Measurements from ENCODE around the gene TACC2.
"Not testable (repeated sequence)": the region's sequence is repeated elsewhere in the genome, so short reads cannot be mapped to it uniquely, and the experiment has no call there.

Gene TACC2

DNA sequence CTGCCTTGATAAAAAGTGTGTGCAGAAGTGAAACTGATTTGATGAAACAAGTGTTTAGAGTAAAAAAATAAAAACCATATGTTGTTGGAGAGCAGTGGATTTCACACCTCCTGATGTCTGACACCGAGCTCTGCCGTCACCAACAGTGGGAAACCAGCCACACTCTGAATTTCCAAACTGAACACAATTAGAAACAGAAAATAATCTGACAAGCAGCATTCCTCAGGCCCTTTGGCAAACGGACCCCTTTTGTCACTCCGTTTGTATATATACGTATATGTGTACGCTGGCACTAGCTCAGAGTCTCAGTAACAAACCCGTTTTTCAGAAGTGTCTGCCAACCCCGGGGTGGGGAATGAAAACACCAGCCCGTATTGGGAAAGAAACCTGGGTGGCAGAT lies 32.4 kb downstream of the TACC2 start:
- Histone ChIP-seq H3K9me3 (ENCODE audit: control insufficient read depth in 5 of 5, low read length in 5 of 5) (no peaks in the 10 kb centered on the region), H3K27ac (ENCODE audit: low read depth, low read length) (no peak overlapping the region), H3K36me3 (ENCODE audit: control insufficient read depth in 5 of 5, insufficient read depth in 5 of 5, low read length in 5 of 5) (peaks cover 0 to 2% (median 0%) of the 10 kb centered on the region in 5 donors), H3K4me1 (ENCODE audit: control insufficient read depth in 5 of 5, insufficient read depth in 5 of 5, low read length in 5 of 5) (peaks cover 0 to 5% (median 2%) of the 10 kb centered on the region in 5 donors), H3K4me3 (ENCODE audit: low read depth in 1 of 5, low read length in 5 of 5) (peak overlapping the region in 4 of 5 donors; percentile 2 to 66 (median 47)), H3K27me3 (ENCODE audit: control insufficient read depth in 5 of 5, insufficient read depth in 4 of 5, low read length in 5 of 5) (no peaks in the 10 kb centered on the region), H3K9ac (ENCODE audit: low read length in 5 of 5) (peak overlapping the region in 2 of 5 donors; percentile 38 to 52)

DNA sequence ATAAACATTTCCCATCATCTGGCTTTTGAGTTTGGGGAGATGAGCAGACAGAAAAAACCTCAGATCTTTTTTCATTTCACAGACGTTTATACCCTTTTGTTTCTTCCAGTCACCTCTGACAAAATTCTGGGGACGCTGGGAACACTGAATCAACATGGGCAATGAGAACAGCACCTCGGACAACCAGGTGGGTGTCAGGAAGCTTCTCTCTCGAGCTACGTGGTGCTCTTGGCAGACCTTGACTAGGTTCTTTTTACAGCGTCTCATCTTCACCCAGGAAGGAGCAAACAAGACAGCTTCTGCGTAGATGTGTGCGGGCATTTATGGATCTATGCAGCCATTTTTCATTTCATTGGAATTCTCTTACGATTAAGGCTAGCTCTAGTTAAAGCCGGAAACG lies 32.9 kb downstream of the TACC2 start:
- Histone ChIP-seq H3K36me3 (ENCODE audit: control insufficient read depth in 5 of 5, insufficient read depth in 5 of 5, low read length in 5 of 5) (peaks cover 0 to 2% (median 0%) of the 10 kb centered on the region in 5 donors), H3K27ac (ENCODE audit: low read depth, low read length) (no peak overlapping the region), H3K9me3 (ENCODE audit: control insufficient read depth in 5 of 5, low read length in 5 of 5) (no peaks in the 10 kb centered on the region), H3K27me3 (ENCODE audit: control insufficient read depth in 5 of 5, insufficient read depth in 4 of 5, low read length in 5 of 5) (no peaks in the 10 kb centered on the region), H3K9ac (ENCODE audit: low read length in 5 of 5) (peak overlapping the region in 1 of 5 donors; percentile 38), H3K4me1 (ENCODE audit: control insufficient read depth in 5 of 5, insufficient read depth in 5 of 5, low read length in 5 of 5) (peaks cover 0 to 5% (median 2%) of the 10 kb centered on the region in 5 donors), H3K4me3 (ENCODE audit: low read depth in 1 of 5, low read length in 5 of 5) (peak overlapping the region in 2 of 5 donors; percentile 57 to 66)

DNA sequence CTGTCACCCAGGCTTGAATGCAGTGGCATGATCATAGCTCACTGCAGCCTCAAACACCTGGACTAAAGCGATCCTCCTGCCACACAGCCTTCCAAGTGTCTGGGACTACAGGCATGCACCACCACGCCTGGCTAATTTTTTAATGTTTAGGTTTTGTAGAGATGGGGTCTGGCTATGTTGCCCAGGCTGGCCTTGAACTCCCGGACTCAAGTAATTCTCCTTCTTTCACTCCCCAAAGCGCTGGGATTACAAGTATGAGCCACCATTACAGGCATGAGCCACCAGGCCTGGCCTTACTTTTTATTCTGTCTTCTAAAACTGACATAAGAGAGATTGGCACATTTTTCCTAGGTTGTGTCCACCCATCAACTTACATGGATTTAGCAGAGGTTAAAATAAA lies 33.3 kb downstream of the TACC2 start:
- H3K27me3 ChIP-seq (ENCODE audit: control insufficient read depth in 5 of 5, insufficient read depth in 4 of 5, low read length in 5 of 5): no peaks in the 10 kb centered on the region
- no peaks in the 10 kb centered on the region for H3K9me3 ChIP-seq (ENCODE audit: control insufficient read depth in 5 of 5, low read length in 5 of 5)
- peaks cover 0 to 2% (median 0%) of the 10 kb centered on the region in 5 donors for H3K36me3 ChIP-seq (ENCODE audit: control insufficient read depth in 5 of 5, insufficient read depth in 5 of 5, low read length in 5 of 5)
- H3K9ac ChIP-seq (ENCODE audit: low read length in 5 of 5): no peak overlapping the region
- H3K4me1 ChIP-seq (ENCODE audit: control insufficient read depth in 5 of 5, insufficient read depth in 5 of 5, low read length in 5 of 5): peaks cover 0 to 5% (median 2%) of the 10 kb centered on the region in 5 donors
- no peak overlapping the region for H3K27ac ChIP-seq (ENCODE audit: low read depth, low read length)
- H3K4me3 ChIP-seq (ENCODE audit: low read depth in 1 of 5, low read length in 5 of 5): no peak overlapping the region

DNA sequence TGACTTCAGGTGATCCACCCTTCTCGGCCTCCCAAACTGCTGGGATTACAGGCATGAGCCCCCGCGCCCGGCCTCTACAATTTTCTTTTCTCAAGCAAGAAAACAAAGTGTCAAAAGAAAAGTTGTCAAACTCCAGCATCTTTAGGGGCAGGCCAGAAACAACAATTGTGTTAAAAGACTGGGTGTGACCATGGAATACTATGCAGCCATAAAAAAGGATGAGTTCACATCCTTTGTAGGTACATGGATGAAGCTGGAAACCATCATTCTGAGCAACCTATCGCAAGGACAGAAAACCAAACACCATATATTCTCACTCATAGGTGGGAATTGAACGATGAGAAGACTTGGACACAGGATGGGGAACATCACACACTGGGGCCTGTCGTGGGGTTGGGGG lies 34.3 kb downstream of the TACC2 start:
- H3K36me3 ChIP-seq (ENCODE audit: control insufficient read depth in 5 of 5, insufficient read depth in 5 of 5, low read length in 5 of 5); H3K27ac ChIP-seq (ENCODE audit: low read depth, low read length); H3K4me1 ChIP-seq (ENCODE audit: control insufficient read depth in 5 of 5, insufficient read depth in 5 of 5, low read length in 5 of 5): not testable (repeated sequence)

DNA sequence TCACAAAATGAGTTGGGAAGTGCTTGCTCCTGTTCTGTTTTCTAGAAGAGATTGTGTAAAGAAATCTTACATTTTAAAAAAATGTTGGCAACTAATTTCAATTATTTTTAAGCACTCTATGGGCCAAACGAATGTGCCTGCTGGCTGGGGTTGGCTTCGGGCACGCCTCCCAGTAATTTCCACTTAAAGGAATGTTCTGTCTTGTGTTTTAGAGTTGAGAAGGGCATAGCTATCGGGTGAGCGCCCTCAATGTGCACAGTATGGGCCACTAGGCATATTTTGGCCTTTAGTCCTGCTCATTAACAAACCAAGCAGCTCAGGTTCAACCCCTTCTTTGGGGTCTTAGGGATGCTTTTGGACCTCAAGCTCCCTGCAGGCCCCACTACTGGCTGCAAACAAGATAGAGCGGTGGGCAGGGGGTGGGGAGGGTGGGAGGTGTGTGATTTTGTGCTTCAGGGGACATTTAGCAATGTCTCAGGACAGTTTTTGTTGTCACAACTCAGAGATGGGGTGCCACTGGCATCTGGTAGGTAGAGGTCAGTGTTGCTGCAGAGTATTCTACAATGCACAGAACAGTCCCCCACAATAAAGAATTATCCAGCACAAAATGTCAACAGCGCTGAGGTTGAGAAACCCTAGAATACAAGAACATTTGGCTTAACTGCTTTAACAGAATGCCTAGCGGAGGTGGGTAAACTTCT lies 40.7 kb downstream of the TACC2 start:
- Histone ChIP-seq H3K9ac (ENCODE audit: low read length in 5 of 5) (no peak overlapping the region), H3K36me3 (ENCODE audit: control insufficient read depth in 5 of 5, insufficient read depth in 5 of 5, low read length in 5 of 5) (peaks cover 0 to 2% (median 0%) of the 10 kb centered on the region in 5 donors), H3K9me3 (ENCODE audit: control insufficient read depth in 5 of 5, low read length in 5 of 5) (no peaks in the 10 kb centered on the region), H3K27ac (ENCODE audit: low read depth, low read length) (peak overlapping the region; percentile 48), H3K4me1 (ENCODE audit: control insufficient read depth in 5 of 5, insufficient read depth in 5 of 5, low read length in 5 of 5) (peaks cover 2 to 36% (median 20%) of the 10 kb centered on the region in 5 donors), H3K4me3 (ENCODE audit: low read depth in 1 of 5, low read length in 5 of 5) (no peak overlapping the region), H3K27me3 (ENCODE audit: control insufficient read depth in 5 of 5, insufficient read depth in 4 of 5, low read length in 5 of 5) (no peaks in the 10 kb centered on the region)

More for the DNA sequence above, 34.3 kb downstream of the TACC2 start:
- H3K4me3 ChIP-seq (ENCODE audit: low read depth in 1 of 5, low read length in 5 of 5); H3K27me3 ChIP-seq (ENCODE audit: control insufficient read depth in 5 of 5, insufficient read depth in 4 of 5, low read length in 5 of 5); H3K9me3 ChIP-seq (ENCODE audit: control insufficient read depth in 5 of 5, low read length in 5 of 5); H3K9ac ChIP-seq (ENCODE audit: low read length in 5 of 5): not testable (repeated sequence)

DNA sequence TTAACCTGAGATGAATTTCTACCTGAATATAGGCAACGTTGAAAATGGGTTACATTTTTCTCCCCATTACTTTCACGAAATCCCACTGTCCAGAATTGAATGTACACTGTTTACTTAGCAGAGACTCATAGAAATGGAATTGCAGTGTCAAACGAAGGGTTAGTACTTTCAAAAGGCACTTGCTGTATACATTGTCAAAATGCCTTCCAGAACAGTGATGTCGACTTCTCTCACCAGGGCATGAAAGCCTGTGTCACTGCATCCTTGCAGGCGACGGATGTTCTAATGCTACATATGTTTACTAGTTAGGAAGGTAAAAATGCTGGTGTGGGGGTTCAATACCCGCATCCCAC lies 41.2 kb downstream of the TACC2 start:
- no peaks in the 10 kb centered on the region for H3K27me3 ChIP-seq (ENCODE audit: control insufficient read depth in 5 of 5, insufficient read depth in 4 of 5, low read length in 5 of 5)
- no peak overlapping the region for H3K4me3 ChIP-seq (ENCODE audit: low read depth in 1 of 5, low read length in 5 of 5)
- no peaks in the 10 kb centered on the region for H3K36me3 ChIP-seq (ENCODE audit: control insufficient read depth in 5 of 5, insufficient read depth in 5 of 5, low read length in 5 of 5)
- H3K27ac ChIP-seq (ENCODE audit: low read depth, low read length): no peak overlapping the region
- no peaks in the 10 kb centered on the region for H3K9me3 ChIP-seq (ENCODE audit: control insufficient read depth in 5 of 5, low read length in 5 of 5)
- no peak overlapping the region for H3K9ac ChIP-seq (ENCODE audit: low read length in 5 of 5)
- H3K4me1 ChIP-seq (ENCODE audit: control insufficient read depth in 5 of 5, insufficient read depth in 5 of 5, low read length in 5 of 5): peaks cover 2 to 36% (median 20%) of the 10 kb centered on the region in 5 donors

DNA sequence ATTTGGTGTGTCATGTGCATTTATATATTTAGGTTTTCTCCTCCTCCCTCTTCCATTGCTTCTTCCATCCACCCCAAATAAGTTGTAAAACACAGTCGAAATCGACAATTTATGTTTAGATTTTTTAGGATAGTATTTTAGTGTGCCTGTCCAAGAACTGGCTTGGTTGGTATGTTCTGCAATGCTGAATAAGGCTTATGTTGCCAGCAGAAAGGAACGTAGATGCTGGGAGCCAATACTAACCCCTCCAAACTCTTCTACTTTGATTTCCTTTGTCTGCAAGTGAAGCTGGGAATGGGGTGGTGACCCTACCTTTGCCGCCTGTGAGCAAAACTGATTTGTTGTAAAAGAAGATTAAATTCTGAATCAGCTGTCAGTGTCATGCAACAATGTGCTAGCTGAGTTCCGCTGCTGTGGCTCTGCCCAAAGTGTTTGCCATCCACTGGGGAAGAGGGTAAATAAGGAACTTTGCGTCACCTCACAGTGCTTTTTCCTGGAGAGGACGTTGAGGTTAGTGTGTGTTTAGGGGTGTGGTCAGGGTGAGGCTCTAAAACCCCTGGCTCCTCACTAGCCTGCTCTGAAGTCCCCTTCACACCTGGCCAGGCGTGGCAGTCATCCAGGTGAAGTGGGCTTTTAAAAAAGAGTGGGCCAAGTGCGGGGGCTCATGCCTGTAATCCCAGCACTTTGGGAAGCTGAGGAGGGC lies 44.4 kb downstream of the TACC2 start:
- Histone ChIP-seq H3K4me1 (ENCODE audit: control insufficient read depth in 5 of 5, insufficient read depth in 5 of 5, low read length in 5 of 5) (peaks cover 5 to 43% (median 25%) of the 10 kb centered on the region in 5 donors), H3K9me3 (ENCODE audit: control insufficient read depth in 5 of 5, low read length in 5 of 5) (no peaks in the 10 kb centered on the region), H3K36me3 (ENCODE audit: control insufficient read depth in 5 of 5, insufficient read depth in 5 of 5, low read length in 5 of 5) (no peaks in the 10 kb centered on the region), H3K4me3 (ENCODE audit: low read depth in 1 of 5, low read length in 5 of 5) (no peak overlapping the region), H3K27ac (ENCODE audit: low read depth, low read length) (no peak overlapping the region), H3K9ac (ENCODE audit: low read length in 5 of 5) (no peak overlapping the region), H3K27me3 (ENCODE audit: control insufficient read depth in 5 of 5, insufficient read depth in 4 of 5, low read length in 5 of 5) (no peaks in the 10 kb centered on the region)

DNA sequence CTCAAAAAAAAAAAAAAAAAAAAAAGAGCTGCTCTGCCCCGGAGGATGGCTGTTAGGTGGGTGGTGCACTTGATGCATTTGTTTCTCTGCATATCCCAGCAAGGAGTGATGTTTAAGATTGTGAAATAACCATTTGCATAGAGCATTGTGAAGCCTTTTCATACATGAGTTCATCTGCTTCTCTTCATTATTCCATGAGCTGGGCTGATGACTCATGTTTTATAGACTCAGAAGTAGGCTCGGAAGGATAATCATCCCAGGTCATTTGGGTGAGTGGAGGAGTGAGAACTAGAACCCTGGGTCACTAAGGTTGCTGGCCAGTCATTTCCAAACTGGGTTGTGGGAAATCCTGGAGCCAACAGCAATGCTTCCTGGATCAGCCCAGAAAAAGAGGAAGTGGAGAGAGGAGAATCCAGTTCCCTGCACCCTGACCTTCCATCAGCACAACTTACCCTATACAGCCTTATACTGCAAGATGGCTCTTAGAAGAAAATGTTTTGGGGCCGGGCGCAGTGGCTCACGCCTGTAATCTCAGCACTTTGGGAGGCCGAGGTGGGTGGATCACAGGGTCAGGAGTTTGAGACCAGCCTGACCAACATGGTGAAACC lies 45.3 kb downstream of the TACC2 start:
- no peak overlapping the region for H3K27ac ChIP-seq (ENCODE audit: low read depth, low read length)
- H3K4me3 ChIP-seq (ENCODE audit: low read depth in 1 of 5, low read length in 5 of 5): no peak overlapping the region
- H3K27me3 ChIP-seq (ENCODE audit: control insufficient read depth in 5 of 5, insufficient read depth in 4 of 5, low read length in 5 of 5): no peaks in the 10 kb centered on the region
- H3K9ac ChIP-seq (ENCODE audit: low read length in 5 of 5): no peak overlapping the region
- H3K36me3 ChIP-seq (ENCODE audit: control insufficient read depth in 5 of 5, insufficient read depth in 5 of 5, low read length in 5 of 5): no peaks in the 10 kb centered on the region
- peaks cover 5 to 39% (median 25%) of the 10 kb centered on the region in 5 donors for H3K4me1 ChIP-seq (ENCODE audit: control insufficient read depth in 5 of 5, insufficient read depth in 5 of 5, low read length in 5 of 5)
- no peaks in the 10 kb centered on the region for H3K9me3 ChIP-seq (ENCODE audit: control insufficient read depth in 5 of 5, low read length in 5 of 5)

DNA sequence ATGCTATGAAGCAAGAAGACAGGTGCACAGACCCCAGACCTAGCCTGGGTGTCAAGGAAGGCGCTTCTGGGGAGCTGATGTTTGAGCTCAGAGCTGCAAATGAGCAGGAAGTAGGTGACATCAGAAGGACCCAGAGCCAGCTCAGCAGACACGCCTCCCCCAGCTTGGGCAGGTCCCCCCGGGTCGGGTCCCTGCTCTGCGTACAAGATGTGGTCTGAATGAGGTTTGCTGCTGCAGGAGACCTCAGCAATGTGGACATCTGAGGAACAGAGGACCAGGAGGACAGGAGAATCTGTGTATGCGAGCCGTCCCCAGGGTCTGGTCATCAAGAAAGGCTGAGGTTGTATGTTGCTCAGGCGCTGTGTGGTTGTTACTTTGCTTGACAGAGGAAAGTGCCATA lies 51.8 kb downstream of the TACC2 start:
- Histone ChIP-seq H3K4me1 (ENCODE audit: control insufficient read depth in 5 of 5, insufficient read depth in 5 of 5, low read length in 5 of 5) (peaks cover 9 to 29% (median 26%) of the 10 kb centered on the region in 5 donors), H3K36me3 (ENCODE audit: control insufficient read depth in 5 of 5, insufficient read depth in 5 of 5, low read length in 5 of 5) (no peaks in the 10 kb centered on the region), H3K9me3 (ENCODE audit: control insufficient read depth in 5 of 5, low read length in 5 of 5) (no peaks in the 10 kb centered on the region), H3K4me3 (ENCODE audit: low read depth in 1 of 5, low read length in 5 of 5) (no peak overlapping the region), H3K27me3 (ENCODE audit: control insufficient read depth in 5 of 5, insufficient read depth in 4 of 5, low read length in 5 of 5) (no peaks in the 10 kb centered on the region), H3K27ac (ENCODE audit: low read depth, low read length) (no peak overlapping the region), H3K9ac (ENCODE audit: low read length in 5 of 5) (no peak overlapping the region)

DNA sequence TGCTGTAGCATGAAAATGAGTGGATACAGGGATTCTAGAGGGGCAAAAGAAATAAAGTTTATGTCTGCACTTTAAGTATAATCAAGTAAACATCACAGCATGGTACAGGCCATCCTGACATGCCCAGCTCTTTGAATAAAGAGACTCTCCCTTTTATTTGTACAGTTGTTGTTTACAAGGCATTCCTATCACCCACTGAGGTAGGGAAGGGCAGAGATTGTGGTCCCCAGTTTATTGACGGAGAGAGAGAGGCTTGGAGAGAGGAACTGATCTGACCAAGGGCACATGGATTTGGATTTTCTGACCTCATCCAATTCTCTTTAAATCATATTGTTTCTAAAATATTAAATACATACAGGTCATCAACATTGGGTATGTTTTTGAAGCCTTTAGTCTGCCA lies 53.9 kb downstream of the TACC2 start:
- no peaks in the 10 kb centered on the region for H3K27me3 ChIP-seq (ENCODE audit: control insufficient read depth in 5 of 5, insufficient read depth in 4 of 5, low read length in 5 of 5)
- H3K27ac ChIP-seq (ENCODE audit: low read depth, low read length): peak overlapping the region; percentile 12
- H3K9ac ChIP-seq (ENCODE audit: low read length in 5 of 5): no peak overlapping the region
- H3K4me1 ChIP-seq (ENCODE audit: control insufficient read depth in 5 of 5, insufficient read depth in 5 of 5, low read length in 5 of 5): peaks cover 6 to 36% (median 25%) of the 10 kb centered on the region in 5 donors
- H3K9me3 ChIP-seq (ENCODE audit: control insufficient read depth in 5 of 5, low read length in 5 of 5): no peaks in the 10 kb centered on the region
- H3K4me3 ChIP-seq (ENCODE audit: low read depth in 1 of 5, low read length in 5 of 5): no peak overlapping the region
- no peaks in the 10 kb centered on the region for H3K36me3 ChIP-seq (ENCODE audit: control insufficient read depth in 5 of 5, insufficient read depth in 5 of 5, low read length in 5 of 5)

Data from subcutaneous abdominal adipose tissue (tissue), 5 donors.